Adrenal gland (tissue), 12 donors: ENCODE measurements around the gene PTPN7. TPM values are rescaled to one million over a fixed set of nuclear protein-coding genes. Genes with fewer than 3 reads are reported as not detected.

Experiments used
- DNase-seq, 7 donors: peaks; one replicate each; pipeline ENCODE4 v3.0.0-alpha.2; 2019 to 2020
- H3K27ac ChIP-seq, 5 donors: fragments of 200-600 bp; sonication (generic) in 4 of 5; 1 replicate in 3 of 5; 2 replicates in 2 of 5; pipeline versions ENCODE4 v1.5.1 to v1.8.0; 2016 to 2020; ENCODE audit warnings: mild to moderate bottlenecking in 1 of 5
- H3K27me3 ChIP-seq: fragments of 200-600 bp; 2 replicates; pipeline ENCODE4 v1.8.0; 2021
- H3K36me3 ChIP-seq, 2 donors: fragments of 200-600 bp; replicated peaks in 1 of 2; 1 replicate in 1 of 2; 2 replicates in 1 of 2; pipeline versions ENCODE4 v1.5.1 to v1.8.0; 2018 to 2022
- H3K4me1 ChIP-seq, 2 donors: fragments of 200-600 bp; replicated peaks in 1 of 2; 1 replicate in 1 of 2; 2 replicates in 1 of 2; pipeline versions ENCODE4 v1.5.1 to v1.8.0; 2018 to 2021
- H3K4me3 ChIP-seq, 4 donors: fragments of 200-600 bp; sonication (generic) in 3 of 4; one replicate each; pipeline ENCODE4 v1.5.1; 2016 to 2018
- H3K9me3 ChIP-seq, 3 donors: fragments of 200-600 bp; sonication (generic) in 1 of 3; replicated peaks in 1 of 3; 1 replicate in 2 of 3; 2 replicates in 1 of 3; pipeline versions ENCODE4 v1.5.1 to v1.8.0; 2016 to 2021
- CTCF ChIP-seq, 6 experiments: fragments of 450-650 bp in 4 of 6; fragments of 200-600 bp in 2 of 6; sonication (generic) in 1 of 6; IDR thresholded peaks; 1 replicate in 5 of 6; 2 replicates in 1 of 6; pipeline versions ENCODE4 v1.5.1 to v1.8.0; 2016 to 2021; ENCODE audit warnings: antibody characterized with exemption in 6 of 6, mild to moderate bottlenecking in 2 of 6, moderate library complexity in 1 of 6
- POLR2A ChIP-seq, 2 donors: fragments of 450-650 bp; IDR thresholded peaks; one replicate each; pipeline ENCODE4 v1.6.1; 2017; ENCODE audit warnings: antibody characterized with exemption in 2 of 2, mild to moderate bottlenecking in 2 of 2, moderate library complexity in 1 of 2
- WGBS, 4 donors: extraction: QIAGEN DNeasy Blood & Tissue Kit in 2 of 4; methylation state at CpG; one replicate each; pipeline versions ENCODE4 v1.1.5 to v1.1.7; 2013 to 2017; 5-methylcytosine and 5-hydroxymethylcytosine counted together
- intact Hi-C, 2 donors: fragments of 100-400 bp; cut with DNase I; formaldehyde crosslinking; loops; one replicate each; pipeline versions ENCODE4 v1.14.1 to v1.15.0; 2022 to 2023
- polyA plus RNA-seq, 3 donors: library from polyadenylated mRNA; stranded (reverse); fragments of 200-250 nt in 2 of 3; fragments of 350-450 nt in 1 of 3; fragmentation: Illumina TruSeq in 1 of 3; extraction: RNeasy Lipid Tissue Mini Kit (QIAGEN cat#74804) in 1 of 3; gene quantifications; one replicate each; pipeline ENCODE4 v1.2.3, GENCODE V29; 2013 to 2014
- total RNA-seq, 9 donors: library from RNA; depleted of rRNA in 4 of 9; stranded (reverse); fragments of >200 nt in 4 of 9; fragments of 120-200 nt in 1 of 9; fragmentation: NEBNext Ultra II Directional in 1 of 9; extraction: Animal tissue kit (Norgen Biotek cat#: 25700) in 1 of 9; gene quantifications; one replicate each; pipeline versions ENCODE4 v1.1.0 to v1.2.4, GENCODE V29; 2013 to 2023
- donor health status: healthy with polysubstance abuse.
- donor health status: Bipolar disorder and iron deficiency.
- donor health status: DM: yes; HTN: yes; CAD: no.
- donor health status: DM: no; HTN: no; CAD: no.
- donor health status: DM: no; HTN: no; CAD: no.
- donor health status: DM: yes; HTN: yes; CAD: no.

PTPN7 gene
- total and polyA plus RNA-seq, 12 donors, result 2.5 to 45.4 (median 17.1) TPM

- H3K27me3 ChIP-seq, result no peaks in the 10 kb centered on the region
- 90 to 93% (median 90%) methylated on average over 8 to 9 of the region's 9 CpGs for WGBS, 4 donors
- no peaks in the 10 kb centered on the region for H3K9me3 ChIP-seq
- H3K36me3 ChIP-seq, result peaks cover 0 to 6% of the 10 kb centered on the region in 2 donors
- H3K27ac ChIP-seq, result no peak overlapping the region
- DNase-seq, result no peak
- no peak overlapping the region for H3K4me3 ChIP-seq
- TF ChIP-seq CTCF (IDR thresholded peaks at IDR 0.05) (no peak), POLR2A (IDR thresholded peaks at IDR 0.05) (no peak)
- H3K4me1 ChIP-seq, result peaks cover 0 to 9% of the 10 kb centered on the region in 2 donors
- intact Hi-C loops, result no loop called here
Measured at GRCh38 chr1:202150187-202150586, 10.2 kb downstream of the PTPN7 start.

- H3K4me3 ChIP-seq, result no peak overlapping the region
- H3K36me3 ChIP-seq, result peaks cover 0 to 6% of the 10 kb centered on the region in 2 donors
- H3K27me3 ChIP-seq, result no peaks in the 10 kb centered on the region
- H3K9me3 ChIP-seq, result no peaks in the 10 kb centered on the region
- no peak overlapping the region for H3K27ac ChIP-seq
- H3K4me1 ChIP-seq, result peaks cover 0 to 5% of the 10 kb centered on the region in 2 donors
- intact Hi-C loops, result no loop called here
- TF ChIP-seq POLR2A (IDR thresholded peaks at IDR 0.05) (no peak), CTCF (IDR thresholded peaks at IDR 0.05) (no peak)
- DNase-seq, result no peak
- WGBS, 4 donors, result 66 to 80% (median 73%) methylated on average over 4 of the region's 4 CpGs
Measured at GRCh38 chr1:202149566-202149965, 10.8 kb downstream of the PTPN7 start.

- H3K27me3 ChIP-seq, result no peaks in the 10 kb centered on the region
- no peak for DNase-seq
- peaks cover 0 to 6% of the 10 kb centered on the region in 2 donors for H3K36me3 ChIP-seq
- intact Hi-C loops, result no loop called here
- H3K9me3 ChIP-seq, result no peaks in the 10 kb centered on the region
- no peak overlapping the region for H3K27ac ChIP-seq
- H3K4me1 ChIP-seq, result peaks cover 0 to 5% of the 10 kb centered on the region in 2 donors
- TF ChIP-seq POLR2A (IDR thresholded peaks at IDR 0.05) (no peak), CTCF (IDR thresholded peaks at IDR 0.05) (no peak)
- H3K4me3 ChIP-seq, result no peak overlapping the region
- 73 to 100% (median 84%) methylated on average over 1 to 4 of the region's 4 CpGs for WGBS, 4 donors
Measured at GRCh38 chr1:202148391-202148790, 12.0 kb downstream of the PTPN7 start.

GRCh38 chr1:202146993-202147392 is 13.4 kb downstream of the PTPN7 start:
- Histone ChIP-seq H3K4me1 (peaks cover 0 to 17% of the 10 kb centered on the region in 2 donors), H3K36me3 (peaks cover 0 to 3% of the 10 kb centered on the region in 2 donors), H3K27me3 (no peaks in the 10 kb centered on the region), H3K27ac (no peak overlapping the region), H3K4me3 (no peak overlapping the region), H3K9me3 (no peaks in the 10 kb centered on the region)
- no peak for DNase-seq
- intact Hi-C loops, result no loop called here
- TF ChIP-seq POLR2A (IDR thresholded peaks at IDR 0.05), result no peak
- no peak for TF ChIP-seq CTCF (IDR thresholded peaks at IDR 0.05)
- 68 to 89% (median 79%) methylated on average over 1 to 3 of the region's 3 CpGs for WGBS, 4 donors
